OCI-LY1 (cell line): ENCODE measurements around the gene PTPRCAP.

Experiments
- H2AFZ ChIP-seq: fragments of 200-600 bp; sonication (generic), shearing (Covaris generic); 2 replicates; pipeline ENCODE4 v1.6.0; 2014; ENCODE audit warnings: antibody characterized with exemption, mild to moderate bottlenecking, low read length
- H3F3A ChIP-seq: fragments of 200-600 bp; sonication (generic), shearing (Covaris generic); 2 replicates; pipeline ENCODE4 v1.6.0; 2014; ENCODE audit warnings: mild to moderate bottlenecking, antibody characterized with exemption, low read length, moderate library complexity; ENCODE audit not compliant: insufficient read depth
- H3K27ac ChIP-seq: fragments of 200-600 bp; sonication (generic); 2 replicates; pipeline ENCODE4 v1.5.1; 2014; ENCODE audit warnings: low read length, mixed run types, mild to moderate bottlenecking, low read depth; ENCODE audit not compliant: poor library complexity, severe bottlenecking
- H3K27me3 ChIP-seq: fragments of 200-600 bp; sonication (generic); 2 replicates; pipeline ENCODE4 v1.6.0; 2014; ENCODE audit warnings: antibody characterized with exemption, mild to moderate bottlenecking, low read length, moderate library complexity; ENCODE audit not compliant: insufficient read depth
- H3K36me3 ChIP-seq: fragments of 200-600 bp; sonication (generic); 2 replicates; pipeline ENCODE4 v1.6.1; 2014; ENCODE audit warnings: mild to moderate bottlenecking, antibody characterized with exemption, low read length, moderate library complexity, mixed read lengths; ENCODE audit not compliant: insufficient read depth
- H3K4me1 ChIP-seq: fragments of 200-600 bp; sonication (generic); 2 replicates; pipeline ENCODE4 v1.5.1; 2014; ENCODE audit warnings: mild to moderate bottlenecking, low read length, moderate library complexity; ENCODE audit not compliant: insufficient read depth, severe bottlenecking
- H3K4me2 ChIP-seq: fragments of 200-600 bp; sonication (generic), shearing (Covaris generic); 2 replicates; pipeline ENCODE4 v1.6.1; 2014; ENCODE audit warnings: low read length
- H3K4me3 ChIP-seq: fragments of 200-600 bp; sonication (generic); 2 replicates; pipeline ENCODE4 v1.5.1; 2014; ENCODE audit warnings: low read length, low read depth, mild to moderate bottlenecking, mixed read lengths; ENCODE audit not compliant: poor library complexity, severe bottlenecking
- H3K79me2 ChIP-seq: fragments of 200-600 bp; shearing (Covaris generic); 2 replicates; pipeline ENCODE4 v1.6.1; 2016; ENCODE audit warnings: mixed run types, low read length, mixed read lengths; ENCODE audit not compliant: insufficient read depth
- H3K9ac ChIP-seq: fragments of 200-600 bp; sonication (generic), shearing (Covaris generic); 2 replicates; pipeline ENCODE4 v1.6.1; 2014; ENCODE audit warnings: mild to moderate bottlenecking, low read length, mixed read lengths
- H3K9me2 ChIP-seq: fragments of 200-600 bp; sonication (generic), shearing (Covaris generic); 2 replicates; pipeline ENCODE4 v1.6.1; 2014; ENCODE audit warnings: low read depth, mild to moderate bottlenecking, low read length, mixed read lengths
- H3K9me3 ChIP-seq: fragments of 200-600 bp; shearing (Covaris generic); 2 replicates; pipeline ENCODE4 v1.6.1; 2014; ENCODE audit warnings: low read length, mixed read lengths
- H4K20me1 ChIP-seq: fragments of 200-600 bp; sonication (generic), shearing (Covaris generic); 2 replicates; pipeline ENCODE4 v1.6.0; 2016; ENCODE audit warnings: mild to moderate bottlenecking, low read length; ENCODE audit not compliant: insufficient read depth
- EZH2 ChIP-seq: fragments of 200-600 bp; sonication (generic), shearing (Covaris generic); IDR thresholded peaks from 2 replicates; pipeline ENCODE4 v1.8.0; 2017; ENCODE audit warnings: borderline replicate concordance, mixed run types, mild to moderate bottlenecking, antibody characterized with exemption, low read length, moderate library complexity, mixed read lengths
- TF ChIP-seq, protein P1 (sequence below): fragments of 200-600 bp; sonication (generic), shearing (Covaris generic); IDR thresholded peaks from 2 replicates; pipeline ENCODE4 v1.5.1; 2017; ENCODE audit warnings: mild to moderate bottlenecking, antibody characterized with exemption, low read length, moderate library complexity, mixed read lengths

Gene PTPRCAP

GRCh38 chr11:67387518-67387917 lies 50.0 kb downstream of the PTPRCAP start:
- Histone ChIP-seq H3K9me2 (no peaks in the 10 kb centered on the region), H3K27ac (no peak overlapping the region), H3K79me2 (no peaks in the 10 kb centered on the region), H3K27me3 (no peaks in the 10 kb centered on the region; the same call in 1 of the 2 replicates), H3K36me3 (no peaks in the 10 kb centered on the region), H3K4me1 (peaks cover 13% of the 10 kb centered on the region), H2AFZ (no peak overlapping the region), H3K4me3 (no peak overlapping the region), H3K4me2 (no peak overlapping the region), H3K9me3 (no peaks in the 10 kb centered on the region), H3K9ac (no peak overlapping the region), H4K20me1 (no peaks in the 10 kb centered on the region), H3F3A (no peaks in the 10 kb centered on the region)
- TF ChIP-seq, protein P1, sequence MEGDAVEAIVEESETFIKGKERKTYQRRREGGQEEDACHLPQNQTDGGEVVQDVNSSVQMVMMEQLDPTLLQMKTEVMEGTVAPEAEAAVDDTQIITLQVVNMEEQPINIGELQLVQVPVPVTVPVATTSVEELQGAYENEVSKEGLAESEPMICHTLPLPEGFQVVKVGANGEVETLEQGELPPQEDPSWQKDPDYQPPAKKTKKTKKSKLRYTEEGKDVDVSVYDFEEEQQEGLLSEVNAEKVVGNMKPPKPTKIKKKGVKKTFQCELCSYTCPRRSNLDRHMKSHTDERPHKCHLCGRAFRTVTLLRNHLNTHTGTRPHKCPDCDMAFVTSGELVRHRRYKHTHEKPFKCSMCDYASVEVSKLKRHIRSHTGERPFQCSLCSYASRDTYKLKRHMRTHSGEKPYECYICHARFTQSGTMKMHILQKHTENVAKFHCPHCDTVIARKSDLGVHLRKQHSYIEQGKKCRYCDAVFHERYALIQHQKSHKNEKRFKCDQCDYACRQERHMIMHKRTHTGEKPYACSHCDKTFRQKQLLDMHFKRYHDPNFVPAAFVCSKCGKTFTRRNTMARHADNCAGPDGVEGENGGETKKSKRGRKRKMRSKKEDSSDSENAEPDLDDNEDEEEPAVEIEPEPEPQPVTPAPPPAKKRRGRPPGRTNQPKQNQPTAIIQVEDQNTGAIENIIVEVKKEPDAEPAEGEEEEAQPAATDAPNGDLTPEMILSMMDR: no peak
- TF ChIP-seq EZH2: no peak

DNA sequence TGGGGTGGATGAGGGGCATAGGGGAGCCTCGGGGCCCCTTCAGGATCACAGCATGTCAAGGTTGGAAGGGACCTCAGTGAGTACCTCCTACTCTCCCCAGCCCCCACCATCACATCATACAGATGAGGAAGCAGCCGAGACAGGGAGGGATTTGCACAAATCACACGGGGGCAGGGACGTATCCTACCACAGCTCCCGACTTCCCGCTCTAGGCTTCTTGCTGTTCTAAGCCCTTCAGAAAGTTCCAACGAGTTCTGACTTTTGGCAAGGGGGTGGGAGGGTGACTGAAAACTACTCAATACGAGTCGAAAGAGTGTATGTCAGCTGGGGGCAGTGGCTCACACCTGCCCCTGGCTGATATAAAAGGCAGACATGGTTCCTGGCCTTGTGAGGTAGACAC lies 50.4 kb downstream of the PTPRCAP start:
- Histone ChIP-seq H3K4me2 (no peak overlapping the region), H3K27ac (no peak overlapping the region), H3F3A (no peaks in the 10 kb centered on the region), H3K4me3 (no peak overlapping the region), H3K36me3 (no peaks in the 10 kb centered on the region), H3K9ac (no peak overlapping the region), H2AFZ (no peak overlapping the region), H3K27me3 (no peaks in the 10 kb centered on the region; the same call in 1 of the 2 replicates), H3K79me2 (no peaks in the 10 kb centered on the region), H3K4me1 (peaks cover 10% of the 10 kb centered on the region), H4K20me1 (no peaks in the 10 kb centered on the region), H3K9me2 (no peaks in the 10 kb centered on the region), H3K9me3 (no peaks in the 10 kb centered on the region)
- no peak for TF ChIP-seq EZH2
- TF ChIP-seq, protein P1: no peak
